Lung (tissue), 12 donors: ENCODE measurements around the gene MPO. TPM values are rescaled to one million over a fixed set of nuclear protein-coding genes. Genes with fewer than 3 reads are reported as not detected.

Experiments
- ATAC-seq: fragments of 200-7000 bp; cut with Tn5 transposase; one replicate; pipeline ENCODE4 v1.9.1; 2020; ENCODE audit warnings: moderate number of reproducible peaks; ENCODE audit not compliant: insufficient read depth, low FRiP score
- DNase-seq, 3 donors: peaks; one replicate each; pipeline ENCODE4 v3.0.0-alpha.2; 2013 to 2017
- H3K27ac ChIP-seq, 2 donors: one replicate each; pipeline ENCODE4 v1.5.1; 2013; ENCODE audit warnings: mild to moderate bottlenecking in 2 of 2, moderate library complexity in 2 of 2, control low read depth in 1 of 2, inconsistent platforms in 1 of 2, low read depth in 1 of 2, low read length in 1 of 2
- H3K27me3 ChIP-seq, 3 donors: one replicate each; pipeline ENCODE4 v1.5.1; 2013; ENCODE audit warnings: low read length in 2 of 3; ENCODE audit not compliant: control insufficient read depth in 3 of 3, insufficient read depth in 3 of 3
- H3K36me3 ChIP-seq, 4 donors: one replicate each; pipeline ENCODE4 v1.5.1; 2013; ENCODE audit warnings: low read length in 4 of 4, mild to moderate bottlenecking in 1 of 4, moderate library complexity in 1 of 4; ENCODE audit not compliant: control insufficient read depth in 4 of 4, insufficient read depth in 4 of 4
- H3K4me1 ChIP-seq, 5 donors: one replicate each; pipeline ENCODE4 v1.5.1; 2013; ENCODE audit warnings: low read length in 5 of 5, mild to moderate bottlenecking in 2 of 5, moderate library complexity in 1 of 5; ENCODE audit not compliant: control insufficient read depth in 5 of 5, insufficient read depth in 5 of 5
- H3K4me3 ChIP-seq: one replicate; pipeline ENCODE4 v1.5.1; 2013; ENCODE audit warnings: mild to moderate bottlenecking, control low read depth, moderate library complexity
- H3K9ac ChIP-seq, 2 donors: one replicate each; pipeline ENCODE4 v1.5.1; 2013; ENCODE audit warnings: low read length in 2 of 2, control low read depth in 1 of 2; ENCODE audit not compliant: insufficient read depth in 1 of 2
- H3K9me3 ChIP-seq, 4 donors: one replicate each; pipeline ENCODE4 v1.5.1; 2013; ENCODE audit warnings: low read length in 3 of 4, mild to moderate bottlenecking in 1 of 4, moderate library complexity in 1 of 4; ENCODE audit not compliant: control insufficient read depth in 4 of 4, insufficient read depth in 3 of 4
- whole genome bisulfite sequencing, 2 donors: extraction: QIAGEN DNeasy Blood & Tissue Kit; methylation state at CpG; one replicate each; pipeline ENCODE4 v1.1.7; 2013; 5-methylcytosine and 5-hydroxymethylcytosine counted together
- polyA plus RNA-seq, 2 donors: library from polyadenylated mRNA; stranded (reverse); fragments of 200-250 nt; gene quantifications; one replicate each; pipeline ENCODE4 v1.2.1, GENCODE V29; 2013
- total RNA-seq, 2 donors: library from RNA; depleted of rRNA in 1 of 2; stranded (reverse); fragments of >200 nt in 1 of 2; gene quantifications; one replicate each; pipeline ENCODE4 v1.2.1, GENCODE V29; 2014 to 2021
- TF ChIP-seq, protein P1 (sequence below): IDR thresholded peaks from 2 replicates; pipeline ENCODE4 v1.5.1; 2012; ENCODE audit warnings: mild to moderate bottlenecking; ENCODE audit errors: control extremely low read depth, extremely low read depth
- donor health status: control.
- donor health status: control.
- donor health status: Bipolar disorder and iron deficiency.
- donor health status: healthy.
- donor health status: DM: yes; HTN: yes; CAD: no.

The MPO gene
- total and polyA plus RNA-seq, 4 donors = 0.79 to 62.0 (median 6.7) TPM

DNA sequence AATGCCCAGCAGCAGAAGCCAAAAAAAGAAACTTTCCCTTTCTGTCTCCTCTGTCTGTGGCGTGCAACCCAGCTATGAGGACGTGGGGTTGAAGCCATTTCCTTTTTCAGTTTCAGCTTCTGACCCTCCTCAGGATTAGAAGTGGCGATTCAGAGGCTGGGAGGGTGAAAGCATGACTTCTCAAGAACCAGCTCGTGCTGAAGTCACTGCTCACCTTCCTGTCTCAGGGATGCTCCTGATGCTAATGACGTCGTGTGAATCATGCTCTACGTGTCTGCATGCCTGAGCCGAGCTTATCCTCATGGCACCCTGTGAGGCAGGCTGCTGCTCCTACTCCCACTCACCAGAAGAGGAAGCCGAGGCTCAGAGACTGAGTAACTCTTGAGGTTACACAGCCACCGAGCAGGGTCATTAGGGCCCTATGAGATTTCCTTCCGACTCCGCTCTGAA lies 48.0 kb downstream of the MPO start:
- Histone ChIP-seq H3K4me3 (no peak overlapping the region), H3K4me1 (no peaks in the 10 kb centered on the region), H3K9ac (no peak overlapping the region), H3K36me3 (no peaks in the 10 kb centered on the region), H3K9me3 (peaks cover 0 to 3% (median 0%) of the 10 kb centered on the region in 4 donors), H3K27ac (no peak overlapping the region), H3K27me3 (peaks cover 1 to 54% (median 7%) of the 10 kb centered on the region in 3 donors)
- ATAC-seq = no peak
- TF ChIP-seq, protein P1, sequence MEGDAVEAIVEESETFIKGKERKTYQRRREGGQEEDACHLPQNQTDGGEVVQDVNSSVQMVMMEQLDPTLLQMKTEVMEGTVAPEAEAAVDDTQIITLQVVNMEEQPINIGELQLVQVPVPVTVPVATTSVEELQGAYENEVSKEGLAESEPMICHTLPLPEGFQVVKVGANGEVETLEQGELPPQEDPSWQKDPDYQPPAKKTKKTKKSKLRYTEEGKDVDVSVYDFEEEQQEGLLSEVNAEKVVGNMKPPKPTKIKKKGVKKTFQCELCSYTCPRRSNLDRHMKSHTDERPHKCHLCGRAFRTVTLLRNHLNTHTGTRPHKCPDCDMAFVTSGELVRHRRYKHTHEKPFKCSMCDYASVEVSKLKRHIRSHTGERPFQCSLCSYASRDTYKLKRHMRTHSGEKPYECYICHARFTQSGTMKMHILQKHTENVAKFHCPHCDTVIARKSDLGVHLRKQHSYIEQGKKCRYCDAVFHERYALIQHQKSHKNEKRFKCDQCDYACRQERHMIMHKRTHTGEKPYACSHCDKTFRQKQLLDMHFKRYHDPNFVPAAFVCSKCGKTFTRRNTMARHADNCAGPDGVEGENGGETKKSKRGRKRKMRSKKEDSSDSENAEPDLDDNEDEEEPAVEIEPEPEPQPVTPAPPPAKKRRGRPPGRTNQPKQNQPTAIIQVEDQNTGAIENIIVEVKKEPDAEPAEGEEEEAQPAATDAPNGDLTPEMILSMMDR = no peak
- no peak for DNase-seq
- 37 to 52% methylated on average over 12 of the region's 12 CpGs for WGBS, 2 donors

DNA sequence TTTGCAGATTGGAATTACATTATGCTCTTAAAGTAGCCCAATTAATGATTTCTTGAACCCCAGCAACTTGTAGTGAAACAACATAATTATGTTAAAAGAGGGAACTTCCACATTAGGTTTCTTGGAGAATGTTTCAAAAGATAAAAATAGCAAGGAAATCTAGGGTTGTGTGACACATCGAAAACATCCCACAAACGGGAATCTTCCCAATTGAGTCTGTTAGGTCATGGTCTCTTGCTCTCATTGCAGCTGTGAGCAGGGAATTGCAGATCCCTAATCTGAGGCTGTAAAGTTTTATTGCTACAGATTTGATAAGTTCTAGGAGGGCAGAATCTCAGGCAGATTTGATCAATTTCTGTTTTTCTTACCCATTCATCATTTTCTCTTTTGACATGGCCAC lies 49.1 kb downstream of the MPO start:
- Histone ChIP-seq H3K4me3 (no peak overlapping the region), H3K4me1 (no peaks in the 10 kb centered on the region), H3K27ac (no peak overlapping the region), H3K27me3 (peaks cover 4 to 50% (median 7%) of the 10 kb centered on the region in 3 donors), H3K36me3 (no peaks in the 10 kb centered on the region), H3K9ac (no peak overlapping the region), H3K9me3 (peaks cover 0 to 3% (median 0%) of the 10 kb centered on the region in 4 donors)
- TF ChIP-seq, protein P1 = no peak
- ATAC-seq = no peak
- DNase-seq = no peak
- WGBS, 2 donors = 43 to 59% methylated on average over 2 of the region's 2 CpGs

DNA sequence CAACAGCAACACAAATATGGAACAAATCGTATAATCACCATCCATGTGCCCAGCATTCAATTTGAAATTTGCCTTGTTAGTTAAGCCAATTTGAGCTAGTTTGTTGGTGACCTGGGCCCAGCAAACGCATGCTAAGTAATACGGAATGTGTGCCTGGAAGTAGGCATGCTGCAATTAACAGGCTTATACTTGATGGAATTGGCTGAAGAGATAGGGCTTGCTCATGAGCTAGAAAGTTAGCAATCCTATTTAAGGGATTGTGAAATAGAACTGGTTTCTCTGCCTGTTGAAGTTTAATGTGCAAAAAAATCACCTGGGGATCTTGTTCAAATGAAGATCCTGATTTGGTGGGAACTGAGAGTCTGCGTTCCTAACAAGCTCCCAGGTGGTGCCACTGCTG lies 50.9 kb downstream of the MPO start:
- H3K27ac ChIP-seq = no peak overlapping the region
- no peak for DNase-seq
- no peak overlapping the region for H3K9ac ChIP-seq
- H3K27me3 ChIP-seq = peaks cover 4 to 48% (median 5%) of the 10 kb centered on the region in 3 donors
- no peak for ATAC-seq
- no peaks in the 10 kb centered on the region for H3K4me1 ChIP-seq
- no peaks in the 10 kb centered on the region for H3K36me3 ChIP-seq
- H3K9me3 ChIP-seq = no peaks in the 10 kb centered on the region
- 95% methylated on average over 4 of the region's 4 CpGs for WGBS, 2 donors
- TF ChIP-seq, protein P1 = no peak
- H3K4me3 ChIP-seq = no peak overlapping the region

DNA sequence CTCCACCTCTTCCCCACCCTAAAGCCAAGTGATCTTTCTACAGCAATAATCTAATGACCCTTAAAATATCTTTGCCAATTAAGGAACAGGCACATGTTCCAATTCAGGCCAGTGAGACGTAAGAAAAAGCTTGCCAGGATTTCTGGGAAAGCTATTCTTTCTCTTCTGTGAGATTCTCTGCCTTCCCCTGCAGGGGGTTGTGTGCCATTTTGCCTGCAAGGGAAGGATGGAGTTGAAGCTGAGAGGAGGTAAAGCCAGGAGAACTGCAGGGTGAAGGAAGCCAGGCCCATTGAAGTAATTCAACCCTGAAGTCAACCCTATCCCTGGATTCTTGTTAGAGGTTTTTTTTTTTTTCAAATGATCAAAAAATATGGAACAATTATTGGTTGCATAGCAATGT lies 51.4 kb downstream of the MPO start:
- no peaks in the 10 kb centered on the region for H3K9me3 ChIP-seq
- no peak overlapping the region for H3K9ac ChIP-seq
- no peak for ATAC-seq
- H3K4me3 ChIP-seq = no peak overlapping the region
- 59 to 94% methylated on average over 1 of the region's 1 CpG for WGBS, 2 donors
- no peaks in the 10 kb centered on the region for H3K4me1 ChIP-seq
- H3K36me3 ChIP-seq = no peaks in the 10 kb centered on the region
- H3K27me3 ChIP-seq = peaks cover 4 to 43% (median 5%) of the 10 kb centered on the region in 3 donors
- DNase-seq = no peak
- TF ChIP-seq, protein P1 = no peak
- H3K27ac ChIP-seq = no peak overlapping the region
